ENCODE data around the gene ARHGEF11.

ARHGEF11 gene

DNA sequence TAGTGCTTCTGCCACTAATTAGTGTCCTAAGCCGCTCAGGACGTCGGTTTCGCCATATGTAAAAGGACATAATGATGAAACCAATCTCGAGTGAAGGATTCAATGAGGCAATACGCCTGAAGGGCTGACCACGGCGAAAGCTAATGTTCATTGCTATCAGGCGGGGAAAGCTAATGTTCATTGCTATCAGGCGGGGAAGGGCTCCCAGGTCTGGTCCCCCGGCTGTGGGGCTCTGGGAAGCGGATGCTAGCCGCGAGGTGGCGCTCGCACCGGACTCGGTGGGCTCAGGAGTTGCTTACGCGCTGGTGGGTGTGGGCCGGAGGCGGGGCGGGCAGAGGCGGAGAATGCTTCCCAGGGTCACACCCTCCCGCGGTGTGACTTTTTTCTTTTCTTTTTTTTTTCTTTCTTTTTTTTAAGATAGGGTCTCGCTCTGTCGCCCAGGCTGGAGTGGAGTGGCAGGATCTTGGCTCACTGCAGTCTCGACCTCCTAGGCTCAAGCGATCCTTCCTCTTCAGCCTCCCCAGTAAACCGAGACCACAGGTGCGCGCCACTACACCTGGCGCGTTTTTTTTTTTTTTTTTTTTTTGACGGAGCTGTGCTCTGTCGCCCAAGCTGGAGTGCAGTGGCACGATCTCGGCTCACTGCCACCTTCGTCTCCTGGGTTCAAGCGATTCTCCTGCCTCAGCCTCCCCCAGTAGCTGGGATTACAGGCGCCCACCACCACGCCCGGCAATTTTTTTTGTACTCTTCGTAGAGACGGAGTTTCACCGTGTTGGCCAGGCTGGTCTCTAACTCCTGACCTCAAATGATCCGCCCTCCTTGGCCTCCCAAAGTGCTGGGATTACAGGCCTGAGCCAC, 153.1 kb downstream of the ARHGEF11 start:
- peak; percentile 28 to 57 for DNase-seq

DNA sequence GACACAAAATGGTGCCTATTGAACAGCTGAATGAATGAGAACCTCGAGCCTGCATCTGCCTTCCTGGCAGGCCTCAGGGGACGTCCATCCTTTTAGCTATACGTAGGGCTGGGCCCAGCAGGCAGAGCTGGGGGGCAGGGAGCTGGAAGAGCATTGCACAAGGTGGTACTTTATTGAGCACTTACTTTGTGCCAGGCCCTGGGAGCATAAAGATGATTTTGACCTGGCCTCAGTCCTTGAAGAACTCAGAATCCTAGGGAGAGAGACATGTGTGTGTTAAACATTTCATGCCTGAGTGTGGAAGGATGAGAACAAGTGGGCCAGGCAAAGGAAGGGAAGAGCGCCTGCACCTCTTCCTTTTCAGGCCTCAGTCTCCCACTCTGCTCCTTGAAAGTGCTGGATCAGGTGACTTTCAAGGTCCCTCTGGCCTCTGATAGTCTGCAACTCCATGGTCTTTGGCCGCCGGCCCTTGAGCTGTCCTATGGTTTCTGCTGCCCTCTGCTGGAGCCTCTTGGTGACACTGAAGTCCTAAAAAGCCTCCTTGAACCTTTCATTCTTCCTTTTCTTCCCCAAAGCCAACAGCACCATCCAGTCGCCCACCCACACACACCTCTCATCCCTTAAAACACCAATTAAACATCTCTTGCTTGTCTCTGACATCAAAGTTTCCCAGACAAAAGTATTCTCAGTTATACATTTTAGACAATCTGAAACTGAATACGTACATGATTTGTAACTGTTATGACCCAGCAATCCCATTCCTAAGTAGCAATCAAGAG, 155.6 kb downstream of the ARHGEF11 start:
- peak; percentile 66 to 75 for DNase-seq

DNA sequence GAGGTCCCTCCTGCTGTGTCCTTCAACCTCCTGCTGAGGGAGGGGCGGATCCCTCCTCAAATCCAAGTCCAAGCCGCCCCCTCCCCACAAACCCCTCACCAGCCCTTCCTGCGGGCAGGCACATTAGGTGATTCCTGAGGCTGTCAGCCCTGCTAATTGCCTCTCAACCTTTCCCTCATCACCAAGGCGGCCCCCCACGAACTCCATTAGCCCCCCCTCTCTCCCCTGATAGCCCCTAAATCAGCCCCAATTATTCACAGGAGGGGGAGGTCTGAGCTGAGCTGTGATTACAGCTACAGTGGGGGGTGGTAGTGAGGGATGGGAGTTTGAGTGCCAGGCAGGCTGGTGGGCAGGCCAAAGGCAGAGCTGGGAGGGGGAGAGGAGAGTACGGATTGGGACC, 157.8 kb downstream of the ARHGEF11 start:
- DNase-seq, result no peak

DNA sequence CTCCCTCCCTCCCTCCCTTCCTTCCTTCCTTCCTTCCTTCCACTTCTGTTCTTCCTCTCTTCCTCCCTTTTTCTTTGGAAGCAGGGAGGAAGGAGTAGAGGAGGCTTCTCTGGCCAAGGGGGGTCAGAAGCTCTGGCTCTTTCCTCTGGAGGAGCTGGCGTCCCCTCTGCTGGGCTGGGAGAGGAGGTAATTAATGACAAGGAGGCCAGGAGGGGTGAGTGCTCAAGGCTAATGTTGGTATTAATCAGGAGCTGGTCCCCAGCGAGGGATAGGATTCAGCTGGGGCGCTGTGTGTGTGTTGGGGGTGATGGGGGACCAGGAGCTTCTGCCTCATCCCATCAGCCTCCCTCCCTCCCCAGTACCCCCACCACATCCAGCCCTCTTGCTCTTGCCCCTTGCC, 158.2 kb downstream of the ARHGEF11 start:
- no peak for DNase-seq

DNA sequence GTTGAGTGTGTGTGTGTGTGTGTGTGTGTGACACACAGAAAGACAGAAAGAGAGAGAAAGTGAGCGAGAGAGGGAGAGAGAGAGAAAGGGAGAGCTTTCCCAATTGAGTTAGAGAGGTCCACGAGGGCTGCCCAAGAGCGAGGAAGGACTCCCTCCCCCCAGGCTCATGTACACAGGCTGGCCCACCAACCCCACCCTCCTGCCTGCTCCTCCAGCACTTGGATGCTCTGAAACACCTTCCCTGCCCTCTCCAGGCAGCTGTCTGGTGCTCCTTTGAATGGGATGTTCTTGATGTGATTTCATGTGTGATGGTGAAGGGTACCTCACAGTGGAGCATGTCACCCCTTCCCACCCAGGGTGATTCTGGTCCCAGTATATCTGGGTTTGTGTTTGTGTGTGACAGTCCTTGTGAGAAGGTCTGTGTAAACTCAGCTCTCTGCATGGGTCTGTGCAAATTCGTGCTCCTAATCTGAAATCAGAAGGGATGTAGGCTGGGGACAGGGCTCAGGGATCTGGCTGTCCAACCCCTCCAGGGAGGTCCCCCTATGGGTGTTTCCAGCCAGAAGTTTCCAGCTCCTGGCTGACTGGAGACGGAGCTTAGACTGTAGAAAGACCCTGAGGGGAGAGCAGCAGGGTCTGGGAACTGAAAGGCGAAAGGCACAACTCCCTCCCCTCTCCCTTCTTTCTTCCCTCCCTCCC, 158.8 kb downstream of the ARHGEF11 start:
- DNase-seq, result no peak

DNA sequence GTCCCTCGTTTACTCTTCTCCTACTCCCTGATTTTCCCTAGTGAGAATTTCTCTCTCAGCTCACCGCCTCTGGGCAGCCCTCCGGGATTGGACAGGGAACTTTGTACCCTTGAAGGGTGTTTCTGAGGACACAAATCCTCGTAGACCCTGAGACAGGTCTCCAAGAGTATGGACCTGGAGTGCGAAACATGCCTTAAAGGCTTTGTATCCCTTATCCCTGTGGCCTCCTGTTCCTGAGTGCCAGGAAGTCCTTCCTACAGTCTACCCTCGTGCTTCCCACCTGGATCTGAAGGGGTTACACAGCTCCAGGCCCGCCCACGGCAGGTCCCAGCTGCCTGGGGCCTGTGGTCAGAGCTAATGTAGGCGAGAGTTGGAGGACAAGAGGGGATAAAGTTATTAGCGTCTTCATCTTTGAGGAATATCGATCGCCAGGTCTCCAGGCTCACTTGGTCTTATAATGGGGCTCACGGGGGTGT, 159.6 kb downstream of the ARHGEF11 start:
- DNase-seq, result no peak

DNA sequence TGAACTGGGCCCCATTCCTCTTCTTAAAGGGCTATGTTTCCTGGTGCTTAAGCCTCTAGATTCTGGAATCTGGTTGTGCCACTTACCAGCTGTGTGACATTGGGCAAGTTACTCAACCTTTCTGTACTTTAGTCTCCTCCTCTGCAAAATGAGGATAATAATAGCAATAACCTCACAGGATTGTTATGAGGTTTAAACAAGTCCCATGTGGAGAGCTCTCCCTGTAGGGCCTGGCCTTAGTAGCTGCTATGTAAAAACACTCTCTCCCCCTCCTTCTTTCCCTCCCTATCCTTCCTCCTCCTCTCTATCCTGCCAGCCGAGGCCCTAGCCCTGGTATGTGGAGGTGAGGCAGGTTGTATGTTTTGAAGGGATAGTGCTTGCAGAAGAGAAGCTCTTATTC, 160.2 kb downstream of the ARHGEF11 start:
- no peak for DNase-seq
